Peyer's patch (tissue), 4 donors: Measurements from ENCODE around the gene CD9.

Experiments used
- CTCF ChIP-seq, 6 experiments: fragments of 450-650 bp in 4 of 6; fragments of 200-600 bp in 2 of 6; sonication (generic) in 1 of 6; IDR thresholded peaks; one replicate each; pipeline ENCODE4 v1.5.1; 2017 to 2019; ENCODE audit warnings: antibody characterized with exemption in 6 of 6, mild to moderate bottlenecking in 3 of 6, moderate library complexity in 1 of 6
- POLR2A ChIP-seq, 2 donors: fragments of 450-650 bp; IDR thresholded peaks; one replicate each; pipeline ENCODE4 v1.5.1; 2017; ENCODE audit warnings: antibody characterized with exemption in 2 of 2, mild to moderate bottlenecking in 2 of 2, moderate library complexity in 2 of 2

GRCh38 chr12:6264402-6265037, 64.3 kb downstream of the CD9 start:
- no peak for TF ChIP-seq CTCF (IDR thresholded peaks at IDR 0.05)
- no peak for TF ChIP-seq POLR2A (IDR thresholded peaks at IDR 0.05)
